GM19452 (cell line): ENCODE measurements around the gene HACD2.
A peak's percentile ranks its signal among the peaks of the same experiment; 100 is the strongest.

Experiments
- ATAC-seq: cut with Tn5 transposase; IDR thresholded peaks from one replicate; pipeline ENCODE4 v1.9.1; 2021; ENCODE audit not compliant: unreplicated experiment

The HACD2 gene

GRCh38 chr3:123486460-123486859 lies 98.4 kb downstream of the HACD2 start:
- ATAC-seq: no peak

- ATAC-seq: no peak
These were observed 99.3 kb downstream of the HACD2 start for GRCh38 chr3:123485551-123485950.

GRCh38 chr3:123483146-123483545 lies 101.7 kb downstream of the HACD2 start:
- ATAC-seq: no peak

- no peak for ATAC-seq
These were observed 103.0 kb downstream of the HACD2 start for GRCh38 chr3:123481722-123482457.

- ATAC-seq: no peak
These were observed 103.8 kb downstream of the HACD2 start for GRCh38 chr3:123481071-123481470.

GRCh38 chr3:123480428-123480827 lies 104.4 kb downstream of the HACD2 start:
- ATAC-seq: peak; percentile 66

- ATAC-seq: no peak
These were observed 105.0 kb downstream of the HACD2 start for GRCh38 chr3:123479891-123480290.

- ATAC-seq: no peak
These were observed 106.5 kb downstream of the HACD2 start for GRCh38 chr3:123478314-123478713.

GRCh38 chr3:123476967-123477750 lies 107.7 kb downstream of the HACD2 start:
- no peak for ATAC-seq

GRCh38 chr3:123475786-123476185 lies 109.1 kb downstream of the HACD2 start:
- ATAC-seq: no peak

GRCh38 chr3:123471106-123471505 lies 113.7 kb downstream of the HACD2 start:
- ATAC-seq: no peak

GRCh38 chr3:123469323-123469995 lies 115.4 kb downstream of the HACD2 start:
- ATAC-seq: no peak

GRCh38 chr3:123467046-123467445 lies 117.8 kb downstream of the HACD2 start:
- no peak for ATAC-seq

- ATAC-seq: no peak
These were observed 120.6 kb downstream of the HACD2 start for GRCh38 chr3:123464211-123464610.

GRCh38 chr3:123459862-123460261 lies 125.0 kb downstream of the HACD2 start:
- ATAC-seq: no peak

GRCh38 chr3:123458255-123458654 lies 126.6 kb downstream of the HACD2 start:
- no peak for ATAC-seq

- ATAC-seq: no peak
These were observed 127.0 kb downstream of the HACD2 start for GRCh38 chr3:123457841-123458240.

GRCh38 chr3:123453675-123454074 lies 131.2 kb downstream of the HACD2 start:
- ATAC-seq: no peak

GRCh38 chr3:123451186-123451585 lies 133.7 kb downstream of the HACD2 start:
- ATAC-seq: no peak

- no peak for ATAC-seq
These were observed 134.8 kb downstream of the HACD2 start for GRCh38 chr3:123449997-123450604.
